ENCODE results near the gene RPL10.

The RPL10 gene

GRCh38 chrX:154373340-154374306 lies 24.6 kb upstream of the RPL10 start:
- DNase-seq (ENCODE audit: low read depth): peak; percentile 61
- H3K4me3 ChIP-seq (ENCODE audit: low read depth, low read length): peak overlapping the region; percentile 50
- TF ChIP-seq CTCF (conservative IDR thresholded peaks at IDR 0.05; ENCODE audit: low read depth, low read length): peak; percentile 69

- peak within 1 kb of the TSS; percentile 50 for H3K4me3 ChIP-seq (ENCODE audit: low read depth, low read length)
- no peak for TF ChIP-seq CTCF (conservative IDR thresholded peaks at IDR 0.05; ENCODE audit: low read depth, low read length)
- DNase-seq (ENCODE audit: low read depth): no peak
Measured at GRCh38 chrX:154374313-154375155, 23.6 kb upstream of the RPL10 start, which contains the start of gene FLNA. TSS of gene FLNA (minus strand) at chrX:154374634. CDS start at chrX:154371245, 3,389 bp downstream.

- DNase-seq (ENCODE audit: low read depth): no peak
- no peak overlapping the region for H3K4me3 ChIP-seq (ENCODE audit: low read depth, low read length)
- no peak for TF ChIP-seq CTCF (conservative IDR thresholded peaks at IDR 0.05; ENCODE audit: low read depth, low read length)
Measured at GRCh38 chrX:154375156-154375504, 23.0 kb upstream of the RPL10 start.

- H3K4me3 ChIP-seq (ENCODE audit: low read depth, low read length): no peak overlapping the region
- no peak for DNase-seq (ENCODE audit: low read depth)
- no peak for TF ChIP-seq CTCF (conservative IDR thresholded peaks at IDR 0.05; ENCODE audit: low read depth, low read length)
Measured at GRCh38 chrX:154376774-154377173, 21.4 kb upstream of the RPL10 start.

- TF ChIP-seq CTCF (conservative IDR thresholded peaks at IDR 0.05; ENCODE audit: low read depth, low read length): no peak
- peak overlapping the region; percentile 57 for H3K4me3 ChIP-seq (ENCODE audit: low read depth, low read length)
- no peak for DNase-seq (ENCODE audit: low read depth)
Measured at GRCh38 chrX:154378059-154378798, 19.9 kb upstream of the RPL10 start.

- peak within 1 kb of the TSS; percentile 74 for H3K4me3 ChIP-seq (ENCODE audit: low read depth, low read length)
- no peak for TF ChIP-seq CTCF (conservative IDR thresholded peaks at IDR 0.05; ENCODE audit: low read depth, low read length)
- DNase-seq (ENCODE audit: low read depth): peak; percentile 98
Measured at GRCh38 chrX:154378799-154379568, 19.2 kb upstream of the RPL10 start, which contains the start of gene EMD. TSS of gene EMD (plus strand) at chrX:154379295. CDS start at chrX:154379485, 190 bp downstream.

All from choroid plexus epithelial cell (primary cell).